Stimulated activated CD8-positive, alpha-beta memory T cell treated with anti-CD3 and anti-CD28 coated beads, Interleukin-12 subunit alpha, Interleukin-12 subunit beta, amount 100 ng/mL, for 24 hours (primary cell): ENCODE measurements around the gene INPP5D.
"Not testable (repeated sequence)": the region's sequence is repeated elsewhere in the genome, so short reads cannot be mapped to it uniquely, and the experiment has no call there.

Source experiments
- DNase-seq: peaks from one replicate; pipeline ENCODE4 v3.0.0-alpha.2; 2020; ENCODE audit errors: extremely low read depth

INPP5D gene

GRCh38 chr2:233141901-233142300 lies 81.8 kb downstream of the INPP5D start:
- no peak for DNase-seq

DNA sequence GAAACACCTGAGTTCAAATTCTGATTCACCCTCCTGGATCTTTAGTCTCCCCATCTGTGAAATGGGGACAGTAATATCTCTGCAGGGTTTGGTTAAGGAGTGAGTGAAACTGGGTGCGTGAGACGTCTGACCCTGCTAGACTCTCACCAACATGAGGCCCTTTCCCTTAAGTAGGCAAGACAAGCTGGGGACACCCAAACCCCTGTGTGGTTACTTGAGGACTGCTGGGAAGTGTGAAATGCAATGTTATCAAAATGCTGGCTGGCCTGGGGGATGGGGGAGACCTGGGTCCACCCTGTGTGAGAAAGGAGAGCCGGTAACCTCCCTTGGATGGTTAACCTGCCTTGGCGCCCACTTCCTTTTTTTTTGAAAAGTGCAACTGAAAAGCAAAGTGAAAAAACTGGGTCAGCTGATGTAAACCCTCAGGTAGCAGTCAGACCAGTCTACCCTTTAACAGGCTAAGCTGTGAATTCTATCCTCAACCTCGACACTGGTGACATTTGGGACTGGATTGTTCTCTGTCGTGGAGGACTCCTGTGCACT lies 82.3 kb downstream of the INPP5D start:
- no peak for DNase-seq

DNA sequence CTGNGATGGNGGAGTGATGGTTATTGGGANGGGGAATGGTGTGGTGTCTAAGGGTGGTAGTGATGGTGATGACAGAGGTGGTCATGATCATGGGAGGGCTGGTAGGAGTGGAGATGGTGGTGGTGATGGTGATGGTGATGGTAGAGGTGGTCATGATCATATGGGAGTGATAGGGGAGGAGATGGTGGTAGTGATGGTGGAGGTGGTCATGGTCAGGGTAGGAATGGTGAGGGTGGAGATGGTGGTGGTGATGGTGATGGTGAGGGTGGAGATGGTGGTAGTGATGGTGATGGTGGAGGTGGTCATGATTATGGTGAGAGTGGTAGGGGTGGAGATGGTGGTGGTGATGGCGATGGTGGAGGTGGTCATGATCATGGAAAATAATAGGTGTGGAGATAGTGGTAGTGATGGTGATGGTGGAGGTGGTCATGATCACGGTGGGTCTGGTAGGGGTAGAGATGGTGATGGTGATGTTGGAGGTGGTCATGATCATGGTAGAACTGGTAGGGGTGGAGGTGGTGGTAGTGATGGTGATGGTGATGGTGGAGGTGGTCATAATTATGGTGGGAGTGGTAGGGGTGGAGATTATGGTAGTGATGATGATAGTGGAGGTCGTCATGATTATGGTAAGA lies 83.7 kb downstream of the INPP5D start:
- no peak for DNase-seq

DNA sequence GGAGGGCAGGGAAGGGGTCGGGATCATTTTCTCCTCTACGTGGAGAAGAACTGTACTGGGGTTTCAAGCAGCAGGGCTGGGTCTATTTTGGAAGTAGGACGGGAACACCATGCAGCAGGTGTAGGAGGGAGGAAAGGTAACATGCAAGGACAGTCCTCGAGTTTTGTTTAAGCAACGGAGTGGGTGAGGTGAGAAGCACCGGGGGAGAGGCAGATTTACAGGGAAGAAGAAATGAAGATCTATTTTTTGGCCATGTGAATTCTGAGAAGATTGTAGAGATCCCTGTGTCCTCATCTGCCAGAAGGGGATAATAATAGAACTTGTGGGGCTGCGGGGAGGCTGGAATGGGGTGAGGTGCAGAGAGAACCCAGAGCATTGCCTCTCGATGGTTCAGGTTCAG lies 85.6 kb downstream of the INPP5D start:
- no peak for DNase-seq

DNA sequence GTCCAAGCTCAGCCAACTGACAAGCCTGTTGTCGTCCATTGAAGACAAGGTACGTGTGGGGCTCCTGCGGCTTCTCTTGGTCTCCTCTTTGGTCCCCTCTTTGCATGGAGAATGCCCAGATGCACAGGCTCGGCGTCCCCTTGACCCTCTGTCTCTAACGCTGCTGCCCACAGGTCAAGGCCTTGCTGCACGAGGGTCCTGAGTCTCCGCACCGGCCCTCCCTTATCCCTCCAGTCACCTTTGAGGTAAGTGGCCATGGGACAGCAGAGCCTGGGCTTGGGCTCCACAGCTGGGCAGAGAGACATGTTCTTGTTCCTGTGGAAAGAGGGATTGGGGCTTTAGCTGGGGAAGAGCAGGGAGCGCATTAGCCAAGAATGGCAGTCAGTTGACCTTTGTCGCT lies 86.1 kb downstream of the INPP5D start:
- DNase-seq: no peak

DNA sequence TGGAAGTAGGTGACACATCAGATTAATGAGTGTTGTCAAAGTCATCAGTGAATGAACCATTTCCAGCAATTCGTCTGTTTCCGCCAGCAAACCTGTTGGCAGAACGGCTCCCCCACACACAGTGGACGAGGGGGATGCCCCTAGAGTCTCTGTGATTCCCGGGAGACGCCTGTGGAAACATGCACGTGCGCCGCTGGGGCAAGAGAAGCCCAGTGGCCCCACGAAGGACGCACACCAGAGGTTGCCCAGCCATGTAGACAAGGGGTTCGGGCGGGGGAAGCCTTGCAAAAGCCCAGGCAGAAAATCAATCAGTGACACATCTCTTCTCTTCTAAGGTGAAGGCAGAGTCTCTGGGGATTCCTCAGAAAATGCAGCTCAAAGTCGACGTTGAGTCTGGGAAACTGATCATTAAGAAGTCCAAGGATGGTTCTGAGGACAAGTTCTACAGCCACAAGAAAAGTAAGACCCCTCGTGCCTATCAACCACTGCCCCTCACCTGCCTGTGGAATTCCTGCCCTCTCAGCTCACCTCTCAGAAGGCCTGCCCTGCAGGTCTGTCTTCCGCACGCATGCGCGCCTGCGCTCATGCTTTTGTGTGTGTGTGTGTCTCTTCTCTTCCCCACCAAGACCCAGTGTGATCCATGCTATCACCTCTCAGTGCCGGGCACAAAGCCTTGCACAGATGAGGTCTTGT lies 87.1 kb downstream of the INPP5D start:
- DNase-seq: no peak

- no peak for DNase-seq
These were observed 87.7 kb downstream of the INPP5D start for GRCh38 chr2:233147829-233148167.

DNA sequence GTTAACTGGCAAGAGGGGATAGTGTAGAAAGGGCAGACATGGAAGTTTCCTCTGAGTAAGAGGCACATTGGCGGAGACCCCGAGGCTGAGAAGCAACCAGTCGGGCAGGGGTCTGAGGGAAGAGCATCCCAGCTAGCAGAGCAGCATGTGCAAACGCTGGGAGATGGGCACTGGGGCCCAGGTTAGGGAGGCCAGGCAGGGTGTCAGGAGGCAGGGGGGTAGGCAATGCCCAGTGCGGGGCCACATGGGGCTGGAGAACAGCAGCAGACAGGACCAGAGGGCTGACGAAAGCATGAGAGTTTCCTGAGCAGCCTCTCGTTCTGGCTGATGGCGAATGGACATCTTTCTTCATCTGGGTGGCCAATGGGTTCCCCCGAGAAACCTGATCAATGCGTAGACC lies 88.2 kb downstream of the INPP5D start:
- DNase-seq: no peak

DNA sequence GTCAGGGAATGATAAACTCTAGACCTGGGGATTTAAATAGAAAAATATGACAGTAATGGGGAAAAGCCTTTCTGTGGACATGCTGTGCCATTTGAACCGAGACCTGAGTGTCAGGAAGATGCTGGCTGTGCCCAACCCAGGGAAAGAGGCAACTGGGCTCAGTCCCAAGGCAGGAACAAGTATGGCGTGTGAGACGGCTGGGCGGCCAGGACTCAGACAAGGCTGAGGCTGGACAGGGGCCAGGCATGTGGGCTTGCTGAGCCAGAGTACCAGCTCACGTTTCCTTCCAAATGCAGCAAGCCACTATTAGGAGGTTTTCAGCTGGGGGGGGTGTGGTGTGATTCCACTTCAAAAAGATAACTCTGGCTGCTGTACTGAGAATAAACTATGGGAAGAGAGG lies 92.4 kb downstream of the INPP5D start:
- DNase-seq: no peak

DNA sequence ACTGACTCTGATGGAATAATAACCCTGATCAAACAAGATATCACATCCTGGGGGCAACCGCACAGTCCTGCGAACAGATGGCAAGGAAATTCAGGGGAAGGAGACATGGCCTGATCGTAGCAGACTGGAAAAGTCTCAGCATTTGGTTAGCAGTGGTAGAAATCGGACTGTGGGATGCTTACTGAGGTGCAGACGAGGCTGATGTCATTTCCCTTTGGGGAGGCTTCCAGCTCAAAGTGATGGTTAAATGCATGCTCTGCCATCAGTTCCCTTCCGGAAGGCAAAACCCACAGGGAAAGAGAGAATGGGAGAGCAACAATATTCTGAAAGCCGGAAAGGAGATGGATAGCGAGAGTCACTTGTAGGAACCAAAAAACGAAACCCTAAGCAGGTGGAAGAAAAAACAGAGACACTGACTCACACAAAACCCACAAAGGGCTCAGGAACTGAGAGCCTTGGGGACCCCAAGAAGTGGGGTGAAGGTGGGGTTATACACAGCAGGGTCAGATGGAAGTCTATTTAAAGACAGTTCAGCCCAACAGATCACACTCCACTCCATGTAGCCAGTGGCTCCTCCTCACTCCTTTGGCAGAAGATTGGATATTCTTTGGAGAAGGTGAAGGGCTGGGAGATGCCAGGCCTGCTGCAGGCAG lies 93.1 kb downstream of the INPP5D start:
- no peak for DNase-seq

DNA sequence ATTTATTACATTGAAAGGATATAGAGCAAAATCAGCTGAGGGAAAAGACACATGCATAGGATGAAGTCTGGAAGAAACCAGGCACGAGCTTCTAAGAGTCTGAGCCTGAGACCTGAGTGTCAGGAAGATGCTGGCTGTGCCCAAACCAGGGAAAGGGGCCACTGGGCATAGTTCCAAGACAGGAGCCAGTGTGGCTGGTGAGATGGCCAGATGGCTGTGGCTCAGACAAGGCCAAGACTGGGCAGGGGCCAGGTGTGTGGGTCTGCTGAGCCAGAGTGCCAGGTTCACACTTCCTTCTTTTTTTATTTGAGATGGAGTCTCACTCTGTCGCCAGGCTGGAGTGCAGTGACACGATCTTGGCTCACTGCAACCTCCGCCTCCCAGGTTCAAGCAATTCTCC lies 95.9 kb downstream of the INPP5D start:
- DNase-seq: no peak

DNA sequence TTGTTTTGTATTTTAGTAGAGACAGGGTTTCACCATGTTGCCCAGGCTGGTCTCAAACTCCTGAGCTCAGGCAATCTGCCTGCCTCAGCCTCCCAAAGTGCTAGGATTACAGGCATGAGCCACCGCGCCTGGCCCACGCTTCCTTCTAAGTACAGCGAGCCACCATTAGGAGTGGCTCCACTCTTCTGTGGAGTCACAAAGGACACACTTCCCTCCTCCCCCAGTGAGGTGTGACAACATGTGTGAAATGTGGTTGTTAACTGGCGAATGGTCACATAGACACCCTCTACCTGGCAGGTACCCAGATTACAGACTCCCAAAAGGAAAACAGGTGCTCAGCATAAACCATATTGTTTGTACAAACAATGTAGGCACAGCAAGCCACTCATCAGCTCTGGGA lies 96.3 kb downstream of the INPP5D start:
- not testable (repeated sequence) for DNase-seq

- DNase-seq: no peak
These were observed 101.6 kb downstream of the INPP5D start for GRCh38 chr2:233161730-233162129.

- DNase-seq: no peak
These were observed 102.6 kb downstream of the INPP5D start for GRCh38 chr2:233162770-233163169.

GRCh38 chr2:233163486-233164103 lies 103.5 kb downstream of the INPP5D start:
- no peak for DNase-seq

GRCh38 chr2:233164128-233164635 lies 104.0 kb downstream of the INPP5D start:
- DNase-seq: no peak

GRCh38 chr2:233164967-233165366 lies 104.8 kb downstream of the INPP5D start:
- DNase-seq: no peak

- DNase-seq: no peak
These were observed 105.4 kb downstream of the INPP5D start for GRCh38 chr2:233165543-233165894.

GRCh38 chr2:233165895-233166661 lies 105.9 kb downstream of the INPP5D start:
- no peak for DNase-seq

GRCh38 chr2:233168445-233168844 lies 108.3 kb downstream of the INPP5D start:
- DNase-seq: no peak

DNA sequence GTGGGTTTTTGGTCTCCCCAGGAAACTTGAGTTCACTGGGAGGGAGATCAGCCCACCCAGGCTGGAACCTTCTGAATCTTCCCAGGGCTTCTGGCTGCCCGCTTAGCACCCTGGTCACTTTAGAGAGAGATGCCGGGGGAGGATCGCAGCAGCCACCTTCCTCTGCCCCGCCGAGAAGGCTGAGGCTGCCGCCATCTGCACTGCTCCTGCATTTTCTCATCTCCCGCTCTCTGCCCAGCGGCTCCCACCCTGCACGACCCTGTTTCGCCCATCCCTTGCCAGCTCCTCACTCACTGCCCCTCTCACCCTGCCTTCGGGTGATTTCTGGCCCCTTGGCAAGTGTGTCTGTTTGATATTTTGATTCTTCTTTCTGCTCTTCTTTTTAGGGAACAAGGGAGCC lies 108.8 kb downstream of the INPP5D start:
- DNase-seq: no peak

DNA sequence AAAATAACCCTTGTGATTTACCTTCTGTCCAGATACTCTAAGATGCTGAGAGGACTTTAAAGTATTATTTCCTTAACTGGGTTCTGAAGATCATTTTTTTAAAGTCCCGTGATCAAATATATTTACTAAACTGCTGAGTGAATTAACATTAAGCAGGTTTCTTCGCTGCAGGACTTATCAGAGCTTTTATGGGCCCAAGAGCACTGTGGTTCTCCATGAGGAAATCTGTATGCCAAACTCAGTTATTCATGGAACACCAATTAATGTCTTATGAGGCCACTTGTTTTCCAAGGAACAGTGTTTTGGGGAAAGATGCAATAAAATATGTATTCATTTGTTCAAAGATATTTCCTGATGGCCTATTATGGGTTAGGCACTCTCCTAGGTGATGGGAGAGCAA lies 111.2 kb downstream of the INPP5D start:
- DNase-seq: no peak
